HepG2 (cell line): ENCODE data around the gene CHST10. TPM values are rescaled to one million over a fixed set of nuclear protein-coding genes. Genes with fewer than 3 reads are reported as not detected.

Experiments used
- ATAC-seq: fragments of 200-7000 bp; cut with Tn5 transposase; 3 replicates; pipeline ENCODE4 v1.9.1; 2020; ENCODE audit warnings: mild to moderate bottlenecking, moderate library complexity
- BruUV-seq: library from RNA; stranded (reverse); fragments of 400-500 nt; replicated peaks from 2 replicates; lab custom pipeline; 2021; lab: Mats Ljungman, UMichigan
- CTCF ChIA-PET: fragments of 300-600 bp; formaldehyde crosslinking; extraction: SDS; loops from one replicate; lab custom pipeline; 2021; ENCODE audit warnings: low total read pairs, inconsistent platforms, low intra/inter-chr PET ratio; lab: Yijun Ruan, JAX
- POLR2A ChIA-PET: fragments of 350-600 bp; sonication (Branson Sonifier 250); formaldehyde crosslinking; loops from one replicate; lab custom pipeline; 2020; ENCODE audit warnings: antibody characterized with exemption, inconsistent platforms; lab: Yijun Ruan, JAX
- DNase-seq: peaks from one replicate; pipeline ENCODE4 v3.0.0-alpha.2; 2015; ENCODE audit warnings: low spot score
- FAIRE-seq: peaks from 3 replicates; lab custom pipeline; 2011; peaks lifted over from hg19 to GRCh38; lab: Jason Lieb, UNC
- H2AFZ ChIP-seq: one replicate; pipeline ENCODE4 v1.6.1; 2011; ENCODE audit warnings: low read length, inconsistent platforms
- H3K27ac ChIP-seq: fragments of 300-600 bp; 3 replicates; pipeline ENCODE4 v1.8.0; 2011; ENCODE audit warnings: mixed run types, mild to moderate bottlenecking, mixed read lengths, low read length, inconsistent platforms; ENCODE audit not compliant: insufficient read depth; ENCODE audit errors: extremely low read length
- H3K27me3 ChIP-seq, 2 experiments: fragments of 200-600 bp in 1 of 2; 2 replicates in 1 of 2; 3 replicates in 1 of 2; pipeline versions ENCODE4 v1.6.0 to v1.8.0; 2011; ENCODE audit warnings: low read length in 2 of 2, mild to moderate bottlenecking in 2 of 2, moderate library complexity in 2 of 2, inconsistent platforms in 1 of 2; ENCODE audit not compliant: insufficient read depth in 2 of 2, control insufficient read depth in 1 of 2
- H3K36me3 ChIP-seq, 2 experiments: fragments of 200-600 bp in 1 of 2; replicated peaks in 1 of 2; 2 replicates in 1 of 2; 3 replicates in 1 of 2; pipeline versions ENCODE4 v1.5.1 to v1.8.0; 2011; ENCODE audit warnings: low read length in 2 of 2, inconsistent platforms in 1 of 2; ENCODE audit not compliant: insufficient read depth in 2 of 2, control insufficient read depth in 1 of 2
- H3K4me1 ChIP-seq: 2 replicates; pipeline ENCODE4 v1.5.1; 2012; ENCODE audit warnings: low read length, inconsistent platforms; ENCODE audit not compliant: insufficient read depth
- H3K4me2 ChIP-seq: 2 replicates; pipeline ENCODE4 v1.6.0; 2011; ENCODE audit warnings: low read depth, low read length, inconsistent platforms
- H3K4me3 ChIP-seq, 3 experiments: fragments of 200-600 bp in 1 of 3; sonication (generic), shearing (Covaris generic) in 1 of 3; replicated peaks in 1 of 3; 2 replicates each; pipeline ENCODE4 v1.5.1; 2011 to 2016; ENCODE audit warnings: low read length in 3 of 3, inconsistent platforms in 2 of 3, low read depth in 2 of 3, mild to moderate bottlenecking in 2 of 3, control low read depth in 1 of 3, mixed read lengths in 1 of 3; ENCODE audit not compliant: insufficient read depth in 1 of 3
- H3K79me2 ChIP-seq: one replicate; pipeline ENCODE4 v1.6.1; 2011; ENCODE audit warnings: low read length, inconsistent platforms; ENCODE audit not compliant: insufficient read depth
- H3K9ac ChIP-seq: 2 replicates; pipeline ENCODE4 v1.6.0; 2011; ENCODE audit warnings: mild to moderate bottlenecking, low read depth, low read length, inconsistent platforms; ENCODE audit not compliant: insufficient read depth
- H3K9me3 ChIP-seq: 2 replicates; pipeline ENCODE4 v1.5.1; 2012; ENCODE audit warnings: mild to moderate bottlenecking, low read length
- H4K20me1 ChIP-seq: 2 replicates; pipeline ENCODE4 v1.6.0; 2011; ENCODE audit warnings: inconsistent platforms, mild to moderate bottlenecking, low read length, moderate library complexity; ENCODE audit not compliant: insufficient read depth
- ATF7 ChIP-seq, 2 experiments: fragments of 450-650 bp in 1 of 2; sonication (generic) in 1 of 2; formaldehyde crosslinking in 1 of 2; IDR thresholded peaks; 2 replicates each; pipeline versions ENCODE4 v1.4.0 to v1.6.1; 2016 to 2020; ENCODE audit warnings: antibody characterized with exemption in 1 of 2, mild to moderate bottlenecking in 1 of 2, missing genetic modification reagents in 1 of 2
- CREB1 ChIP-seq, 2 experiments: fragments of 450-650 bp in 1 of 2; IDR thresholded peaks; 2 replicates each; pipeline ENCODE4 v1.6.1; 2016 to 2017; ENCODE audit warnings: control low read depth in 1 of 2, mild to moderate bottlenecking in 1 of 2, missing compliant biosample characterization in 1 of 2, missing genetic modification characterization in 1 of 2
- NAIF1 ChIP-seq: sonication (generic); formaldehyde crosslinking; IDR thresholded peaks from 2 replicates; pipeline ENCODE4 v1.5.0; 2020; ENCODE audit warnings: mild to moderate bottlenecking, missing genetic modification reagents, borderline replicate concordance
- ZBTB33 ChIP-seq: sonication (generic); formaldehyde crosslinking; IDR thresholded peaks from 2 replicates; pipeline ENCODE4 v1.4.0; 2020; ENCODE audit warnings: missing genetic modification reagents
- ZNF841 ChIP-seq: sonication (generic); formaldehyde crosslinking; IDR thresholded peaks from 2 replicates; pipeline ENCODE4 v1.8.1; 2023; ENCODE audit warnings: missing genetic modification reagents, borderline replicate concordance
- WGBS: methylation state at CpG from one replicate; pipeline ENCODE4 v1.1.6; 2017; ENCODE audit warnings: low lambda C conversion rate; 5-methylcytosine and 5-hydroxymethylcytosine counted together
- in situ Hi-C: cut with HindIII; loops from 2 replicates; pipeline ENCODE4 v1.10.0; 2017; ENCODE audit warnings: low pct_unique_long_range_greater_than_20kb; ENCODE audit not compliant: extremely low pct_ligation_motif_present
- intact Hi-C: fragments of 100-400 bp; cut with micrococcal nuclease; formaldehyde crosslinking; loops from one replicate; pipeline ENCODE4 v1.10.0; 2022; ENCODE audit not compliant: unreplicated experiment
- polyA plus RNA-seq, 8 experiments: library from polyadenylated mRNA; depleted of rRNA in 3 of 8; stranded (reverse) in 7 of 8; unstranded in 1 of 8; fragments of >200 nt; fragmentation: Illumina TruSeq in 4 of 8; extraction: Trizol in 4 of 8; gene quantifications; 2 replicates each; pipeline versions ENCODE4 v1.2.1 to v1.2.3, GENCODE V29; 2011 to 2016; ENCODE audit warnings: low read depth in 4 of 8, missing spikeins in 1 of 8, mixed read lengths in 1 of 8; ENCODE audit not compliant: insufficient read depth in 1 of 8
- total RNA-seq, 5 experiments: library from RNA; depleted of rRNA; stranded (reverse); fragments of >200 nt; fragmentation: Illumina TruSeq; extraction: Trizol; gene quantifications; 2 replicates each; pipeline ENCODE4 v1.2.3, GENCODE V29; 2016; ENCODE audit warnings: low read depth in 1 of 5

Gene CHST10
- total and polyA plus RNA-seq, 2 of the 13 experiments (the other 11 are each of a cell fraction or from before 2014, with no cell fraction given): 10.5 to 14.2 TPM

GRCh38 chr2:100412466-100412865, 5.0 kb downstream of the CHST10 start (continued):
- TF ChIP-seq NAIF1 (CRISPR knock-in tag): no peak
- TF ChIP-seq, all 625 proteins: peak for 0

- peaks cover 16% of the 10 kb centered on the region for H3K4me1 ChIP-seq
- WGBS: 98% methylated on average over 5 of the region's 5 CpGs
- intact Hi-C loops (no loop called here), in situ Hi-C loops (no loop called here)
- ATAC-seq (no peak), DNase-seq (no peak), FAIRE-seq (no peak)
- no peaks in the 10 kb centered on the region for H4K20me1 ChIP-seq
- no peaks in the 10 kb centered on the region; a peak in 1 of 5 replicates for H3K27me3 ChIP-seq
- H3K9me3 ChIP-seq: no peaks in the 10 kb centered on the region
- peaks cover 13% of the 10 kb centered on the region for H3K79me2 ChIP-seq
- H3K36me3 ChIP-seq: peaks cover 7 to 16% of the 10 kb centered on the region in 2 experiments; a peak in 4 of 5 replicates
- H2AFZ ChIP-seq: no peak overlapping the region
- no TSS peak for BruUV-seq
- CTCF ChIA-PET: no interaction called here
- TF ChIP-seq ZNF841 (CRISPR knock-in tag) (no peak), ATF7 (IDR thresholded peaks at IDR 0.05) (peak; percentile 22; the same call in 1 of the 2 replicates), ATF7 (CRISPR knock-in tag; IDR thresholded peaks at IDR 0.05) (no peak)
- no peak overlapping the region for H3K4me3 ChIP-seq
- POLR2A ChIA-PET: no interaction called here
- no peak overlapping the region for H3K27ac ChIP-seq
- H3K9ac ChIP-seq: no peak overlapping the region
- H3K4me2 ChIP-seq: no peak overlapping the region
These were observed 5.6 kb downstream of the CHST10 start for GRCh38 chr2:100411841-100412292.

GRCh38 chr2:100409975-100410647, 7.4 kb downstream of the CHST10 start:
- 97% methylated on average over 6 of the region's 8 CpGs for WGBS
- in situ Hi-C loops: no loop called here
- Histone ChIP-seq H3K79me2 (no peaks in the 10 kb centered on the region), H3K27me3 (no peaks in the 10 kb centered on the region), H3K9me3 (no peaks in the 10 kb centered on the region), H3K27ac (no peak overlapping the region), H3K36me3 (peaks cover 14 to 32% of the 10 kb centered on the region in 2 experiments), H3K4me1 (no peaks in the 10 kb centered on the region), H3K4me2 (no peak overlapping the region), H2AFZ (no peak overlapping the region), H4K20me1 (no peaks in the 10 kb centered on the region), H3K9ac (no peak overlapping the region), H3K4me3 (no peak overlapping the region)
- BruUV-seq: no TSS peak
- POLR2A ChIA-PET: no interaction called here
- TF ChIP-seq CREB1 (IDR thresholded peaks at IDR 0.05): no peak
- TF ChIP-seq CREB1 (CRISPR knock-in tag; IDR thresholded peaks at IDR 0.05): no peak
- peak; percentile 90 for TF ChIP-seq ZBTB33
- intact Hi-C loops: no loop called here
- no peak for ATAC-seq
- CTCF ChIA-PET: no interaction called here
- no peak for DNase-seq
- no peak for FAIRE-seq
